NCI-H2196 (cell line): Measurements from ENCODE around the gene LPCAT4.
"Not testable (repeated sequence)": the region's sequence is repeated elsewhere in the genome, so short reads cannot be mapped to it uniquely, and the experiment has no call there.

ENCODE experiments used
- DNase-seq: peaks from one replicate; lab custom pipeline; 2025; ENCODE audit not compliant: unreplicated experiment; lab: John Stamatoyannopoulos, UW

LPCAT4 gene

DNA sequence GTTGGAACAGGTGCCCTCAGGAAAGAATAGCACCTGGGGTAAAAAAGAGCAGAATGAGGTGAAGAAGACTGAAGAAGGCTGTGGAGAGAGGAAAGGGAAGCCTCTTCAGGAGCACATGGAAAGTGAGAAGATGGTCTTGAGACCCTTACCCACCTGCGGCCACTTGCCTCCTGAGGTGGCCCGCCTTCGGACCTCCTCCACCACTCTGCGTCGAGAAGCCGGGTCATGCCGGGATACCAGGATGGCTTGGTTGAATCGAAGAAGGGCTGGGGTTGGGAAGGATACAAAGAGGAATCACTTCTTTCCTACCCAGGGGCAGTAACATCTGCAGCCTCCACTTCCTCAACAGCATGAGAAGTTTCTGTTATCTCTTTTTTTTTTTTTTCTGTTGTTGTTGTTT is 3.0 kb downstream of the LPCAT4 start:
- no peak for DNase-seq

DNA sequence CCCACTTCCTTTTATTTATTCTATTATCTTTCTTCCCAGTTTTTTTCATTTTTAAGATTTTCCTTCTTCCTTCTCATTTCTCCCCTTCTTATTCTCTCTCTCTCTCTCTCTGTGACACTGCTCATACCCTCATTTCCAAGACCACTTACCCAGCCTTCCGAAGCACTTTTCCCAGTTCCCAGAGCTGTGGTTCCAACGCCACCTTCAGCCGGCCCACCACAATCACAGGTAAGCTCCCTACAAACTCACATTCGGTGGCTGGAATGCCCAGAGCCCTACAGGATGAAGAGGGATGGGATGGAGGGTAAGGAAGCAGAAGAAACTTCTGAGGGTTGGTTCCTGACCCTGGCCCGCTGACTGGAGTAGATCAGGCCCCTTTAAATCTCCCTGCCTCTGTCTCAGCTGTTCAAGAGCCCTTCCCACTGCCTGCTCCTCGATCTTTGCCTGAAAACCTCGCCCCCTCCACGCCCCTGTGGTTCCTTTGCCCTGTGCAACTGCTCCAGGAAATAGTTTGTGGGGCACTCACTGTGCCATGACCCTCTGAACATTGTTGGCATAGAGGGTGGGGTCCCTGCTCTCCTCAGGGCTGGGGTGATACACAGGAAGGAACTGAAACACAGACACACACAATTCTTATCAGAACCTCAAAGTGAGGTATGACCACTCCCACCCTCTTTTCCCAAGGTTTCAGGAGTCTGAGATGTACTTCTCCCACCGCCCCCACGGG is 4.8 kb downstream of the LPCAT4 start:
- no peak for DNase-seq

DNA sequence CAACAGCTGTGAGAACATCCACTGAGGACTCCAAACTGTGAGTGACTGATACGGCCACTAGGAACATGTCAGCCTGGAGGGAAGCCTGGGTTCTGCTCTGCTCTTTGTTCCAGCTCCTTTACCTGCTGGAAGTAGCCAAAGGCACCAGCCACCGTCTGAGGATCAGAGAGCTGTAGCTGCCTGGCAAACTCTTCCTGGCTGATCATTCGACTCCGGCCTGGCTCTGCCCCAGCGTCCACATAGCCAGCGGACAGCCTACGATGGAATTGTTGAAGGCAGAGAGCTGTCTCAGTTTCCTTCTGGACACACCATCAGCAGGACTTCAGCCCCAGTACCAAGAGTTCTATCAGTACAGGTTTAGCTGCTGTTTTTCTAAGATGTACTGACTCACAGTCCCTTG is 5.7 kb downstream of the LPCAT4 start:
- DNase-seq = no peak

DNA sequence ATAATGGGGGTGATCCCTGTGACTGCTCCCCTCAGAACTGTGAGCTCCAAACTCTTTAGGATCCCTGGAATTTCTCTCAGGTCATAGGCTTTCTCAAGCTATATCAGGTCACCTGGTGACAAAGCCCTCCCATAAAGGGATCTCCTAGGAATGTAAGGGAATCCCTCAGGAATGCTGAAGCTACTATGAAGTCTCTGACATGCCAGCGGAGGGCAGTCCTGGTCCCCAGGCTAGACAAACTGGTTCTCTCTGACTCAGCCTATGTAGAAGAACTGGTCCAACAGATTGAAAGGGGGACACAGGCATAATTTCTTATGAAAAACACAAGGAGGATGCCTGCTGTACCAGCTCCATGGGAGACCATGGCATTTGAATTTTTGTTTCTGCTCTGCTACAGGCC is 6.7 kb downstream of the LPCAT4 start:
- no peak for DNase-seq

DNA sequence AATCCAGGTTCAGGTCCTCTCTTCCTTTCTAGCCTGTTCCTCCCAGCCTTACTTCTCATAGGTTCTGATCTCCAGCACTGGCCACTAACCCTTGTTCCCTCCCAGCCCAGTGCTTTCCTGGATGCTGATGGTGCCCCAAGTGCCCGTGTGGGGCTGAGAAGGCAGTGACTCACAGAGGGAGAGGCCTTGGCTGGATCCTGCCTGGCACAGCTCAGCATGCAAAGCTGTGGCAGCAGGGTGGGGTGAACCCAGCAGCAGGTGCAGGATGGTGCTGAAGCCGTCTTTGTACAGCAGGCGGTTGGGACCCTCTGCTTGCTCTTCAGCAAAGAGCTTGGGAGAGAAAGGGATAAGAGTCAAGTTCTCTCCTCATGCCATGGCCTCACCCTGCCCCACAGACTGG is 7.6 kb downstream of the LPCAT4 start:
- no peak for DNase-seq

DNA sequence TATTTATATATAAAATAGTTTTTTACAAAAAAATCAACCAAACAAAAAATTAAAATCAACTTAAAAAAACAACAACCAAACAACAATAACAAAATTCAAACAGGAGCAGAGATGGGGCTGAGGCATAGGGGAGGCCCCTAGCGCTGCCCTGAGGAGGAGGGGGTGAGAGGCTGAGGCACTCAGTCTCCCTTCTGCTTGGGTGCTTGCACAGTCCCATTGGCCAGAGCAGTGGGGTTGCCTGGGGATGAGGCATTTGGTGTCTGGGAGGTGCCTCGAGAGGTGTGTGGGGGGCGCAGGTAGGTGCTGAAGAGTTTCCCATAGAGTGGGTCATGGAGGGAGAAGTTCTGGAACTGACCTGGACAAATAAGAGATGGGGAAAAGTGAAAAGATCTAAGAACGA is 8.0 kb downstream of the LPCAT4 start:
- no peak for DNase-seq

DNA sequence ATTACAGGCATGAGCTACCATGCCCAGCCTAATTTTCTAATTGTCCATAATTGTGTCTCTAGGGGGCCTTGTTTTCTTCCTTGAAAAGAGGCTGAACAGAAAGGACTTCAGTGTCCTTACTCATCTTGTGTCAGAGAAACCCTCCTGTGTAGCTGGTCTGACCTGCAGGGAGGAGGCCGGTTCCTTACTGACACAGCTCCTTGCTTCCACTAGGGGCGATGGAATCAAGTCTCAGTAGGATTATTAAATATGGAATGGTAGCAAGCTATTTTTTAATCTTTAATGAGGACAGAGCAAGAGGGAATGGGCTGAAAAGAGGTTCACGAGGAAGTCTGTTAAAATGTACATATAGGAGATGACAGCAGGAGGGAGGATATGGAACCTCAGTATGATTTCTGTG is 8.6 kb downstream of the LPCAT4 start:
- DNase-seq = no peak

DNA sequence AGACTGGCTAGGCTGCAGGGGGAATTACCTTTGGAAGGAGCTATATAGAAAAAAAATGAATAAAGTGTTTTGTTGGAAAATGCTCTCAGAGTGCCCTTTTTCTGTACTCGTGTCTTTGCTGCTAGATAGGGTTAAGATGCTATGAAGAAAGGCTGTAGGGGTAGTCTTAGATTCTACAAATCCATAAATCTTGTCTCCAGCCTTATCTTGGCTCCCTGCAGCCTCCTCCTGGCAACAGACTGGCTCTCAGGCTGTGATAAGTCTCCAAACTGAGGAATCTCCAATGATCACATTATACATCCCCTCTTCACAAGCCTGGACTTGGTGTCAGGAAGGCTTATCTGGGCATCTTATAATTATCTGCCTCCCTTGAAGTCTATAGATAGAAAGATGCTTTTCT is 9.3 kb downstream of the LPCAT4 start:
- DNase-seq = no peak

DNA sequence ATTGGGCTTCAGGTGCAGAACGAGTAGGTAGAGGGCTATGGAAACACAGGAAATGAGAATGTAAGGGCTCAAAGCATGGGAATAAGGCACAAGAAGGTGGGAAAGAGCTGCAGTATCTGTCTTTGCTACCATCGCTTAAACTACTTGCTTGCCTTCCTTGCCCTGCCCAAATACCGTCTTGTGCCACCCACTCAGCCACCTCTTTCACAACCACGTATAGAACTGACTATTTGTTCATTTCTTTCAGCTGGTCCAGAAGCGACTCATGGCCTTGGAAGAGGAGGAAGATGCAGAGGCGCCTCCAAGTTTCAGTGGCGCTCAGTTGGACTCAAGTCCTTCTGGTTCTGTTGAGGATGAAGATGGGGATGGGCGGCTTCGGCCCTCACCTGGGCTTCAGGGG is 11.8 kb downstream of the LPCAT4 start:
- DNase-seq = no peak

DNA sequence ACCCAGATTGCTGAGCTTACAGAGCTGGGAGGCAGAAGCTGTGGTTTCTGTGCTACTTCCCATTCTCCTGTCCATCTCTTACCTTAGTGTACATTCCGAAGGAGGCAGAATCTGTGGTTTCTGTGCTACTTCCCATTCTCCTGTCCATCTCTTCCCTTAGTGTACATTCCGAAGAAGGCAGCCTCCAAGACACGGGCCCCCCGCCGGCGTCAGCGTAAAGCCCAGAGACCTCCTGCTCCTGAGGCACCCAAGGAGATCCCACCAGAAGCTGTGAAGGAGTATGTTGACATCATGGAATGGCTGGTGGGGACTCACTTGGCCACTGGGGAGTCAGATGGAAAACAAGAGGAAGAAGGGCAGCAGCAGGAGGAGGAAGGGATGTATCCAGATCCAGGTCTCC is 12.7 kb downstream of the LPCAT4 start:
- DNase-seq = no peak

DNA sequence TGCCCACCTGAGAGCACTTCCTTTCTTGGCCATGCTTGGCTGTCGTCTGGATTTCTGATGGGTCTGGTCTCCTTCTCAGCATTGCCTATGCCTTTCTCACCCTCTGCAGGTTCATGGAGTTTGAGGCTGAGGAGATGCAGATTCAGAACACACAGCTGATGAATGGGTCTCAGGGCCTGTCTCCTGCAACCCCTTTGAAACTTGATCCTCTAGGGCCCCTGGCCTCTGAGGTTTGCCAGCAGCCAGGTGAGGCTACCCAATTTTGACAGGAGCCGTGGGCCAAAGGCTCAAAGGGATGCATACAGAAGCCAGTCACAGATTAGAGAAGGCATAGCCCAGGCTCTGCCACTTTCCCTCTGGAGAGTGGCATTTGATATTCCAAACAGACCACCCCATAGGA is 13.4 kb downstream of the LPCAT4 start:
- no peak for DNase-seq

DNA sequence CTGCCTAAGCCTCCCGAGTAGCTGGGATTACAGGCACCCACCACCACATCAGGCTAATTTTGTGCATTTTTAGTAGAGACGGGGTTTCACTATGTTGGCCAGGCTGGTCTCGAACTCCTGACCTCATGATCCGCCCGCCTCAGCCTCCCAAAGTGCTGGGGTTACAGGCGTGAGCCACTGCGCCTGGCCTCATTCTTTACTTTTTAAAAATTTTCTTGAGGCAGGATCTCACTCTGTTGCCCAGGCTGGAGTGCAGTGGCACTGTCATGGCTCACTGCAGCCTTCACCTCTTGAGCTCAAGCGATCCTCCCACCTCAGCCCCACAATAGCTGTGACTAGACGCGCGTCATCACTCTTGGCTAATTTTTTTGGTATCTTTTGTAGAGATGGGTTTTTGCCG is 14.0 kb downstream of the LPCAT4 start:
- DNase-seq = not testable (repeated sequence)

DNA sequence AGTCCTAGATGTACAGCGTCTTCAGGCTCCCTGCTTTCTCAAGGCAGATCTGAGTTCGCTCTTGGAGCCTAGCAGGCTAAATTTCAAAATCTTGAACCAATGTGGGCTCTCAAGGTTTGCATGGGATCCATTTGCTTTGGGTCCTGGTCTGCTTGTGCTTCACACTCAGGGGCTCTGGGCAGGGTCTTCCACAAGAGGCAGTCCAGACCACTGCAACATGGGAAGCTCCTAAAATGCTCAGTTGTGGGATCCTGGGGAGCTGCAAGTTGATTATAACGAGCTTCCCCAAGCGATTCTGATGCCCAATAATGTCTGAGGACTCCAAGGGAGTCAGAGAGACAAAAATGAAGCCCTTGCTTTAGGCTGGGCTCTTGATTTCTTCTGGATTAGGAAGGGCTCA is 17.2 kb downstream of the LPCAT4 start:
- no peak for DNase-seq

DNA sequence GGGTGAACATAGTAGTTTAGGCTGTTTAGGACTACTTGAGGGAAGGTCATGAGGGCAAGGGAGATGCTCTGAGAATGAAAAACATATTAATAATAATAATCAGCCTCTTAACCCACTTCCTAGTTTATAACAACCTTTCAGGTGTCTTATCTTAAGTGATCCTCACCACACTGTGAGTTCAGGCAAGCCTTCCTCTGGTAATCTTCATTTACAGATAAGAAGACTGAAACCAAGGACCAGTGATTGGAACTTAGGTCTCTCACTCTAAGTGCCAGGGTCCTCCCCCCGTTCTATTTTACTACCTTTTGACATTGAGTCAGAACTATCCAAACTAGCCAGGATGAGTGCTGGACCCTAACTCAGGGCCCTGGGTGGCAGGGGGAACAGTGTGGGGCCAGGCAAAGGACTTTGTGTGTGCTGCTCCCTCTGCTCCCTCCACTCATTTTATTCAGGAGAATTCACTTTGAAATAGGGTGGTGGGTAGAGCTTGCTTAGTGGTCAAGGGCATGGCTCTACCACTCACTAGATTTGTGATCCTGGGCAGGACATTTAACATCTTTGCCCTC is 18.2 kb downstream of the LPCAT4 start:
- no peak for DNase-seq

DNA sequence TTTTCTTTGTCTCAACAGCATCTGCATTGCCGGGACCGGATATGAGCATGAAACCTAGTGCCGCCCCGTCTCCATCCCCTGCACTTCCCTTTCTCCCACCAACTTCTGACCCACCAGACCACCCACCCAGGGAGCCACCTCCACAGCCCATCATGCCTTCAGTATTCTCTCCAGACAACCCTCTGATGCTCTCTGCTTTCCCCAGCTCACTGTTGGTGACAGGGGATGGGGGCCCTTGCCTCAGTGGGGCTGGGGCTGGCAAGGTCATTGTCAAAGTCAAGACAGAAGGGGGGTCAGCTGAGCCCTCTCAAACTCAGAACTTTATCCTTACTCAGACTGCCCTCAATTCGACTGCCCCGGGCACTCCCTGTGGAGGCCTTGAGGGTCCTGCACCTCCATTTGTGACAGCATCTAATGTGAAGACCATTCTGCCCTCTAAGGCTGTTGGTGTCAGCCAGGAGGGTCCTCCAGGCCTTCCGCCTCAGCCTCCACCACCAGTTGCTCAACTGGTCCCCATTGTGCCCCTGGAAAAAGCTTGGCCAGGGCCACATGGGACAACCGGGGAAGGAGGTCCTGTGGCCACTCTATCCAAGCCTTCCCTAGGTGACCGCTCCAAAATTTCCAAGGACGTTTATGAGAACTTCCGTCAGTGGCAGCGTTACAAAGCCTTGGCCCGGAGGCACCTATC is 18.9 kb downstream of the LPCAT4 start:
- DNase-seq = no peak

DNA sequence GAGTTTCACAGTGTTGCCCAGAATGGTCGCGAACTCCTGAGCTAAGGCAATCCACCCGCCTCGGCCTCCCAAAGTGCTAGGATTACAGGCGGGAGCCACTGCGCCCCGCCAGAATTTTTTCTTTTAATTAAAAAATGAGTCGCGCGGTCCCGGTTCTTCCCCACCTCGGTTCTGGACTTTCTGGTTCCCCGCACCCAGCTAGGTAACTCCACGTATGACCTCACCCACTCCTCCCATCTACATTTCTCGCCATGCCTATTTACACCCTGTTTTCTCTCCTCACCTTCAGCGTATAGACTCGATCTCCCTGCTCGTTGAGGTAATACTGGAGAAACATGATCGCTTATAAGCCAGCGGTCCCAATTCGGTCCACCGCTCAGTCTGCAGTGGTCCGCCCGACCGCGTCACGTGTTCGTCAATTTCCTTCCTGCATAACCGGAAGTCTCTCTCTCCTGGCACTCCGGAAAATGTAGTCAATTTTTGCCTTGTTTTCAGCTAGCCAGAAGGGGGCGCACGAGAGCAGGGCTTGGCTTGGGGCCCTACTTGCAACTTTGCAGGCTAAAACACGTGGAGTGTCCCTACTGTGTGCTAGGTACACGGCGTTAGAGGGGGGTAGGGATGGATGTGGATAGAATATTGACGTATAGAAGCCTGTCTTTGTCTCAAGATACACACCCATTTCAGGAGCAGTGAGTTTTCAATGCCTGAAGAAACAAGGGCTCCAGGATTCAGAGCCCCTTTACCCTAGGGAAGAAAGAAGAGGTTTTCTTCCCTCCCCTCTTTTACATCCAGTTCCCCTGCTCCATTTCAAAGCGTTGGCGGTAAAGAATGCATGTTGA is 24.0 kb downstream of the LPCAT4 start, which contains the start of the genes NOP10 and NUTM1:
Gene NOP10, minus strand, starts transcription at position 400 of the 839 bp plus-strand sequence. Its CDS starts 63 bp downstream, at position 337.
Gene NUTM1, plus strand, starts transcription at position 579 of the 839 bp plus-strand sequence. CDS start 382 bp downstream, outside the sequence.
- peak; percentile 65 for DNase-seq

DNA sequence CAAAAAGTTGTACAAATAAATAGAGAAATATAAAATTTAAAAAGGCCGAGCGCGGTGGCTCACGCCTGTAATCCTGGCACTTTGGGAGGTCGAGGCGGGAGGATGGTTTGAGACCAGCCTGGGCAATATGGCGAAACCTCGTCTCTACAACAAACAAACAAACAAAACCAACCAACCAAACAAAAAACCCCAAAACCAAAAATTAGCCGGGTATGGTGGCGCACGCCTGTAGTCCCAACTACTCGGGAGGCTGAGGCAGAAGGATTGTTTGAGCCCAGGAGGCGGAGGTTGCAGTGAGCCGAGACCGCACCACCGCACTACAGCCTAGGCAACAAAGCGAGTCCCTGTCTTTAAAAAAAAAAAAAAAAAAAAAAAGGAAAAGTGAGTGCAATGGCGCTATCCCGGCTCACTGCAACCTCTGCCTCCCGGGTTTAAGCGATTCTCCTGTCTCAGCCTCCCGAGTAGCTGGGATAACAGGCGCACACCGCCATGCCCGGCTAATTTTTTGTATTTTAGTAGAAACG is 24.7 kb downstream of the LPCAT4 start:
- DNase-seq = not testable (repeated sequence)

DNA sequence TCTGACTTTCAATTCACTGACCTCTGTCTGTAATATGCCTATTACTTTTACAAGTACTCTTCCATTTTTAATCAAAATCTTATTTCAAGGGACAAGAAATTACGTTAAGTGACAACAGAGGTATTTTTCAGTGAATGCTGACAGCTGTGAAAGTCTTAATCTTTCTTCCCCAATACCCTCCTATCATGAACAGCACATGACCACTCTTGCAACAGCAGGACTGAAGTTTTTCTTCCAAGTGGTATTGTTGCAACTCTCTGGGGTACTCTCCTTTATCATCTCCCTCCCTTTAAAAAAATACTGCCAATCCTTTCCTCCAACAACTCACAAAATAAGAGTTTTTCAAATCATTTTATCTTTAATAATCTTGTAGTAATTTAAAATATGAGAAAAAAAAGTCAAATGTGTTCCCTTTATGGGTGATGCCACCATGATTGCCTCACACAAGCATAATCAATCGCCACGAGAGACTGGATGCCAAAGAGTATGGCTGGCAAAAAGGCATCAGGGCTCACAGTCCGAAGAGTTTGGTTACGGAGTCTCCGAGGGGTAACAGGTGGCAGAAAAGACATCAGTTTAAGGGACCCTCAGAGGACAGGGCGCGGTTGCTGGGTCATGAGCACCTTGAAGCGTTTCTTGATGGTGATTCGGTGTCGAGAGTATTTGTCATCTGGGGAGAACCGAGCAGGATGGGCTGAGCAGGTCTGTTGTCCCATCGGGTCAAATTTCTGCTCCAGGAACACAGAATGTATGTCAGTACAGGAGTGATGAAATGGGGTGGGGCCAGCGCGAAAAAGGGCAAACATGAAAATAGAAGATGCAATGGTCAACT is 25.4 kb downstream of the LPCAT4 start:
- DNase-seq = no peak

DNA sequence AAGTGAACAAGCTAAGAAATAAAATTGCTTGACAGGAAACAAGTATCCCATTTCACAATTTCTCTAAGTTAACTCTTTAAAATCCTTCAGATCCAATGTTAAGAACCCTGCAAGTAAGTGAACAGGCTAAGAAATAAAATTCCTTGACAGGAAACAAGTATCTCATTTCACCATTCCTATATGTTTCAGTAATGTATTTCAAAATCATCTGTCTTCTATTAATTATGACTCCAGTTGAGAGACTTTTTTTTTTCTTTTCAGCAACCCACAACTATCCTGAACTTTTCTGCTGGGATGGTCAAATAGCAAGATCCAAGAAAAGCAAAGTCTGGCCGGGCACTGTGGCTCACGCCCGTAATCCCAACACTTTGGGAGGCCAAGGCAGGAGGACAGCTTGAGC is 27.1 kb downstream of the LPCAT4 start:
- no peak for DNase-seq

DNA sequence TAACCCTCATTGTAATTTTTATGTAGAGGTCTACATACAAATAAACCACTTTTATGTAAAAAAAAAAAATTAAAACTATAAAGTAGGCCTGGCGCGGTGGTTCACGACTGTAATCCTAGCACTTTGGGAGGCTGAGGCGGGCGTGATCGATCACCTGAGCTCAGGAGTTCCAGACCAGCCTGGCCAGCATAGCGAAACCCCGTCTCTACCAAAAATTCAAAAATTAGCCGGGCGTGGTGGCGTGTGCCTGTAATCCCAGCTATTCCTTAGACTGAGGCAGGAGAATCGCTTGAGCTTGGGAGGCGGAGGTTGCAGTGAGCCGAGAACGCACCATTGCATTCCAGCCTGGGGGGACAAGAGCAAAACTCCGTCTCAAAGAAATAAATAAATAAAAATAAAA is 28.6 kb downstream of the LPCAT4 start:
- DNase-seq = no peak
